GM19351 (cell line): ENCODE results near the gene BLOC1S6.
A peak's percentile ranks its signal among the peaks of the same experiment; 100 is the strongest.

Experiments
- ATAC-seq: cut with Tn5 transposase; IDR thresholded peaks from one replicate; pipeline ENCODE4 v1.9.1; 2021; ENCODE audit warnings: mild to moderate bottlenecking, moderate library complexity; ENCODE audit not compliant: unreplicated experiment

BLOC1S6 gene

GRCh38 chr15:45587863-45588170 lies 638 bp downstream of the BLOC1S6 start:
- no peak for ATAC-seq

DNA sequence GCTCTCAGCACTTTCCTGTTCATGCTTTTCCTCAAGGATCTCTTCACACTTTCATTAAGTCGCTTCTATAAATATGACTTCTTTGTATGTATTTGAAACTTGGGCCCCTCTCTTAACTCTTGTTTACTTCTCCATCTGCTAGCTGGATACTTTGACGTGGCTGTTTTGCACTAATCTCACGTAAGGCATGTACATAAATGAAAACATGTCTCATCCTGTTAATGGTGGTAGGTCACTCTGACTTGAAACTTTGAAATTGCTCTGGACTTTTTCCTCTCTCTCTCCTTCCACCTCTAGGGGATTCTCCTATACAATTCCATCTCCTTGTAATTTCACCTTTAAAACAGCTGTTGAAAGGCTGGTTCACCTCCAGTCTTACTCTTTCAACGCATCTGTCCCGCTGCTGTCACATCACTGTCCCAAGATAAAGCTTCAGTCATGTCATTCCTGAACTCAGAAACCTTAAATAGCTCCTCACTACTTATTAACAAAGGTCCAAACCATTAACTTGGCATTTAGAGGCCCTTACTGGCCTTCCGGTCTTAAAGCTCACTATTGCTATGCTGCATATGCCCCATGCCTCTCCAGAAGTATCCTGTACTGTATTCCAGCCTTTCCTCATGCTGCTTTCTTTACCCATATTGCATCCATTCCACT lies 1.2 kb downstream of the BLOC1S6 start:
- ATAC-seq = no peak

- ATAC-seq = no peak
These were observed 2.1 kb downstream of the BLOC1S6 start for GRCh38 chr15:45589256-45589655.

DNA sequence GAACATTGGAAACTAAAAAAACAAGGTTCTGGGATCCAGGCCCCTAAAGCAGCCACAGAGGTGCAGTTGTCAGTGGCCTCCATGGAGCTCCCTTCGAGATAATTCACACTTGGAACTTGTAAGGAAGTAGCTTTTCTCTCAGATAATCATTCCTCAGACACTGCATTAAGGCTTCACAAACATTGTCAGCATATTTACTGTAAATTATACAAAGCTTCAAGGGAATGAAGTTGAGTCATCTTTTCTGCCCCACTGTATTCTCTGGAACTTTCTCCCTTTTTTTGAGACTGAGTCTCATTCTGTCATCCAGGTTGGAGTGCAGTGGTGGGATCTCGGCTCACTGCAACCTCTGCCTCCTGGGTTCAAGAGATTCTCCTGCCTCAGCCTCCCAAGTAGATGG lies 7.1 kb downstream of the BLOC1S6 start:
- ATAC-seq = no peak

DNA sequence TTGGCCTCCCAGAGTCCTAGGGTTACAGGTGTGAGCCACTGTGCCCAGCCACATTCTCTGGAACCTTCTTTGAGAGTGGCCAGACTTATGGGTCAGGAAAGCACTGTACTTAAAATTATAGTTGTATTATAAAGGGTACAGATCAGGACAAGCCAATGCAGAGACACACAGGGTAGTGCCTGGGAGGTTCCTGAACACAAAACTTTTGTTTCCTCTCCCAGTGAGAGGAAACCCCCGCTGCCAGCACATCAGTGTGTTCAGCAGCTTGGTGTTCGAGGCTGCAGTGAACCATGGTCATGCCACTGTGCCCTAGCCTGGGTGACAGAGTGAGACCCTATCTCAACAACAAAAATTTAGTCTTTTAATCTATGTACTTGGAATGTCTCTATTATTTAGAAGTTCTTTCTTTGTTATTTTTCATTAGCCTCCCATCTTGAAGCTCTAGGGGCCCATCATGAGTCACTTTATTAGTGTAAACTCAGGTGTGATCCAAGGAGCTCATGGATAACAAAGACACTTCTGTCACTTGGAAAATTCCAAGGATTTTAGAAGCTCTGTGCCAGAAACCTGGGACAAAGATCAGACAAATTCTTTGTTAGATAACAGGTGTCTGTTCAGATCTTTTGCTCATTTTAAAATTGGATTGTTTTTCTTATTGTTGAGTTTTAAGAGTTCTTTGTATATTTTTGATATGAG lies 7.8 kb downstream of the BLOC1S6 start:
- ATAC-seq = no peak

DNA sequence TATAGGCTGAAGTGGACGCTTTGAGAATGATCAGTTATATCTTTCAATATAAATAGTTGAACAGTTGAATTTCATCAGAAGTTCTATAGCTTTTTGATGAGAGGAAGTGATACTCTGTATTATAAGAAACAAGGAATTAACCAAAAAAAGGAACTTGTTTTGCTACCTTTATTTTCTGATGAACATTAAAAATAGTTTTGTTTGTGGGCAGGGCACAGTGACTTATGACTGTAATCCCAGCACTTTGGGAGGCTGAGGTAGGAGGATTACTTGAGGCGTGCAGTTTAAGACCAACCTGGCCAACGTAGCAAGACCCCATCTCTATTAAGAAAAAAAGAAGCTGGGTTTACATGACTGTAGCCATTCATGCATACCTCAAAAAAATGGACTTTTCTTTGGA lies 16.7 kb downstream of the BLOC1S6 start:
- no peak for ATAC-seq

- ATAC-seq = no peak
These were observed 17.1 kb downstream of the BLOC1S6 start for GRCh38 chr15:45604326-45604725.

- no peak for ATAC-seq
These were observed 19.2 kb downstream of the BLOC1S6 start for GRCh38 chr15:45606413-45606812.

GRCh38 chr15:45606841-45607240 lies 19.7 kb downstream of the BLOC1S6 start:
- ATAC-seq = no peak

DNA sequence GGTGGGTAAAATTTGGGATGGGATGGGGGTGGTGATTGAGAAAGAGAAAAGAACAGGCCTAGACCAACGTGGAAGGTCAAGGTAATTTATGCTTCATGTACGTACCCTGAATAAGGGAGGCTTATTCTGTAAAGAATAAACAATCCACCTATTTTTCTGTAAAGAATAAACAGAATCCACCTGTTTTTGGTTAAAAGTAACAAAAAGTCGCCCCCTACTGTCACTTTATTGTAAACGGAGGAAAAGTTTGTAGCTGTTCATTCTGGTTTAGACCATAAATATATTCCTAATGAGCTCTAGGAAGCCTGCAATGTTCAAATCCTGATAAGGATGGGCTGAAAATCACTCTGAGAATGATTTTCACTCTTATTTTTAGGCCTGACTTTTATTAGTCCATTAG lies 24.1 kb downstream of the BLOC1S6 start:
- ATAC-seq = no peak

DNA sequence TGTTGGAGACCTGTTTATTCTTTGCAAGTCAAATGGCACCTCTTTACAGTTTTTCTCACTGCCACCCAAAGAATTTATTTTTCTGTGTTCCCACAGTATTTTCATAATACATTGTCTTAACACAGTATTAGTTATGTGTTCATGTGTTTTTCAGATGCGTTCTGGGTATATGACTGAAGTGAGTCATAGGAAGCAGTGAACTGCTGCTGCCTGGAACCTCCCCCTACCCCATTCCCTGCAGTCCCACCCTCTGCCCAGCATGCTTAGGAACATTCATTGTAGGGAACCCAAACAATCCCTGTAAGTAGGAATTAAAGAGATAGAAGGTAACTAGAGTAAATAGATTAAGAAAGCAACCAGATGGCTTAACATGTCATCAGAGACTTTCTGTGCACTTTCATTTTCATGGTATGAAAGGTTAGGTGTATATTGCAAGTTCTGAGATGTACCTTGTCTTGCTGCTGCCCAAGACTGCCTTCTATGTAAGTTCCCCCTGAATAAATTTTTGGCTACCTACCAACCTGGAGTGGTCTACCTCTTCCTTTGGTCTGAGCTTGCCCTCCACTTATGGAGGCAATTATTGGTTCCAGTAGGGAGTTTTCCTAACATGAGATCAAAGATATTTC lies 25.7 kb downstream of the BLOC1S6 start:
- ATAC-seq = no peak

DNA sequence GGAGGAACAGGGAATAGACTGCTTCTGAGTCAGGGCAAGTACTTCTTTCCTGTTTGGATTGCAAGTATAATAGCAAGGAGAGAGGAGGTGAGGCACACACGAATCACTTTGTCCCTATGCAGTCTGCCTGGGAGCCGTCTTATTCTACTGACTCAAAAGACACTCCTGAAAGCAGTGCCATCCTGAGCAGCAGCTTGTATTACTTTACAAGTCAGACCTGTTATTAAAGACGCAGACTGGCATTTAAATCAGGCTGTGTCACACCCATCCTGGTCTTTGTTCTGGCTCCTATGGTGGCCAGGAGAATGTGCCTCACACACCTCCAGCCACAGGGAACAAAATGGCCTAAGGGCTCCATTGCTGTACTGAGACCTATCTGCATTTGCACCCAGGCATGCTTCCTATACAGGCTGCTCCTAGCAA lies 29.7 kb downstream of the BLOC1S6 start:
- no peak for ATAC-seq

GRCh38 chr15:45618813-45619212 lies 31.6 kb downstream of the BLOC1S6 start:
- ATAC-seq = no peak

- no peak for ATAC-seq
These were observed 41.0 kb downstream of the BLOC1S6 start for GRCh38 chr15:45628136-45628535.

DNA sequence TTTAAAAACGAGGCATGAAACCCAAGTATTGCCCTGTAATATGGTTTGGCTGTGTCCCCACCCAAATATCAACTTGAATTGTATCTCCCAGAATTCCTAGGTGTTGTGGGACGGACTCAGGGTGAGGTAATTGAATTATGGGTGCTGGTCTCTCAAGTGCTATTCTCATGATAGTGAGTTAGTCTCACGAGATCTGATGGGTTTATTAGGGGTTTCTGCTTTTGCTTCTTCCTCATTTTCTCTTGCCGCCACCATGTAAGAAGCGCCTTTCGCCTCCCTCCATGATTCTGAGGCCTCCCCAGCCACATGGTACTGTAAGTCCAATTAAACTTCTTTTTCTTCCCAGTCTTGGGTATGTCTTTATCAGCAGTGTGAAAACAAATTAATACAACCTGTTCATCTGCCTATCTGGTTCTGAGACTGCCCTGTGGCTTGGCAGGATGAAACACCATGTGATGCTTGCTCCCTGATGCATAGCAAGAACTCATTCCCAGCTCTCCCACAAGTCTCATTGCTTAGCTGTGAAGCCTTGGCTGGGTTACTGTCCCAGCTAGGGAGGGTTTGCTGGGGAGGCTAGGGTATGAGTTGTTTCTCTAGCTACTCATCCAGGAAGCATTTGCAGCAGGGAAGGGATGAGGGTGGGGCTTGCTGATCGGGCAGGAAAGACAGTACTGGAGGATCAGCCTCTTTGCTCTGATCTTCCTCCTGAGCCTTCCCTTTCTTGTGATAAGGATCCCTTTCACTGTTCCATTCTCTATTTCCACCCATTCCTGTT lies 43.9 kb downstream of the BLOC1S6 start:
- no peak for ATAC-seq

DNA sequence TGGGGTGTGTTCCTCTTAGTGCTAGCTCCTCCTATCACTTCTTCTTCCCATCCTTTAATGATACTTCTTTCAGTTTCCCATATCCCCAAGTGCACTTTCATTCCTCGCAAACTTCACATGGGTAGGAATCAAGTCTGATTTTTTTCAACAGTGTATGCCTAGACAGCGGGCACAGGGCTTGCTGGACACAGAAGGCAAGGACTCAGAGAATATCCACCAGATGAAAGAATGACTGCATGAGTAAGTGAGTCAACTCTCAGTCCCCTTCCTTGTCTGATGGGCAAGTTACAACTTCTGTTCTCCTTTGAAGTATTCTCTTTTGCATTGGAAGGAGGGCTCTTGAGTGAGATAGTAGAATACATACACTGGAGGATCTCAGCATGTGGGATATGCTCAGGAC lies 44.6 kb downstream of the BLOC1S6 start:
- ATAC-seq = no peak

- peak; percentile 71 for ATAC-seq
These were observed 47.4 kb downstream of the BLOC1S6 start, which contains the start of gene SQOR for GRCh38 chr15:45634432-45635190. SQOR (plus strand) TSS chr15:45635029; CDS start chr15:45658924, 23,895 bp downstream.

DNA sequence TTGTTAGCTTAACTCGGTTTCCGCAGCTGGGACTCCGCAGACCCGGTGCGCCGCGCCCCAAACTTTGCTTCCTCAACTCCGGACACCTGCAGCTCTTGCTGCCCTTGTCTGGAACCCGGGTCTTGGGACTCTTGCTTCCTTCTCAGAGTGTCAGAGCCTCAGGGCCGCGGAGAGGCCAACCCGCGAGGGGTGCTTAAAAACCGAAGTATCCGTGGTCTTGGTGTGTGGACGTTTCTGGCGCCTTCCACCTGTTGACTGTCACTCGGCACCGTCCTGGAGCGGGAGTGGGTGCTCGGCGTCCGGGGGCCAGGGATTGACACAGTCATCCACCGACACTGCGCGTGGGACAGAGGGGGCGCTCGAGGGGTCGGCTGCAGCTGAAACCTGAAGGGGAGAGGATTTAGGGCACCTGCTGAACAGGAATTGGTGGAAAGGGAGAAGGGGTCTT lies 48.0 kb downstream of the BLOC1S6 start:
- ATAC-seq = peak; percentile 52

GRCh38 chr15:45635763-45636292 lies 48.6 kb downstream of the BLOC1S6 start:
- no peak for ATAC-seq

GRCh38 chr15:45637141-45637540 lies 50.0 kb downstream of the BLOC1S6 start:
- ATAC-seq = no peak
